HEK293 (cell line): Measurements from ENCODE around the gene STARD3.
A peak's percentile ranks its signal among the peaks of the same experiment; 100 is the strongest.

Source experiments
- CTCF ChIA-PET: fragments of 350-600 bp; formaldehyde crosslinking; extraction: SDS; loops from one replicate; lab custom pipeline; 2021; ENCODE audit warnings: antibody characterized with exemption; lab: Yijun Ruan, JAX
- POLR2A ChIA-PET: fragments of 300-600 bp; formaldehyde crosslinking; extraction: SDS; loops from one replicate; lab custom pipeline; 2020; ENCODE audit warnings: antibody characterized with exemption, inconsistent platforms; lab: Yijun Ruan, JAX
- H3K27ac ChIP-seq: fragments of 200-500 bp; sonication (Bioruptor generic); 2 replicates; pipeline ENCODE4 v1.5.1; 2014; ENCODE audit warnings: low read depth, low read length, control low read depth, inconsistent platforms; ENCODE audit errors: extremely low read depth
- H3K36me3 ChIP-seq, 2 experiments: fragments of 200-500 bp in 1 of 2; sonication (Bioruptor generic) in 1 of 2; 1 replicate in 1 of 2; 2 replicates in 1 of 2; pipeline ENCODE4 v1.5.1; 2014 to 2017; ENCODE audit warnings: inconsistent platforms in 2 of 2, low read length in 2 of 2; ENCODE audit not compliant: control insufficient read depth in 2 of 2, insufficient read depth in 1 of 2
- H3K4me1 ChIP-seq: fragments of 200-500 bp; sonication (Bioruptor generic); 2 replicates; pipeline ENCODE4 v1.5.1; 2014; ENCODE audit warnings: mild to moderate bottlenecking, low read length, inconsistent platforms; ENCODE audit not compliant: control insufficient read depth, insufficient read depth
- H3K4me3 ChIP-seq: 2 replicates; pipeline ENCODE4 v1.5.1; 2011; ENCODE audit warnings: low read depth, mild to moderate bottlenecking, control low read depth, low read length, moderate library complexity
- H3K9me3 ChIP-seq: fragments of 200-500 bp; sonication (Bioruptor generic); 2 replicates; pipeline ENCODE4 v1.5.1; 2014; ENCODE audit warnings: low read depth, low read length, inconsistent platforms; ENCODE audit not compliant: control insufficient read depth, insufficient read depth
- EGR2 ChIP-seq: fragments of 450-650 bp; formaldehyde crosslinking; IDR thresholded peaks from 2 replicates; pipeline ENCODE4 v1.5.1; 2016; ENCODE audit warnings: low read depth, missing biosample characterization, missing genetic modification characterization
- GLI2 ChIP-seq: fragments of 450-650 bp; formaldehyde crosslinking; IDR thresholded peaks from 2 replicates; pipeline ENCODE4; 2017; ENCODE audit warnings: missing biosample characterization, missing genetic modification characterization, low read depth, borderline replicate concordance
- GLIS2 ChIP-seq: fragments of 450-650 bp; formaldehyde crosslinking; IDR thresholded peaks from 2 replicates; pipeline ENCODE4 v1.5.1; 2016; ENCODE audit warnings: missing biosample characterization, missing genetic modification characterization
- KLF8 ChIP-seq: fragments of 450-650 bp; formaldehyde crosslinking; IDR thresholded peaks from 2 replicates; pipeline ENCODE4 v1.5.1; 2016; ENCODE audit warnings: missing biosample characterization, missing genetic modification characterization
- MYNN ChIP-seq: fragments of 450-650 bp; formaldehyde crosslinking; IDR thresholded peaks from 2 replicates; pipeline ENCODE4 v1.5.1; 2016; ENCODE audit warnings: missing biosample characterization, missing genetic modification characterization, borderline replicate concordance
- OSR2 ChIP-seq: fragments of 450-650 bp; formaldehyde crosslinking; IDR thresholded peaks from 2 replicates; pipeline ENCODE4 v1.5.1; 2016; ENCODE audit warnings: missing biosample characterization, missing genetic modification characterization
- TSHZ1 ChIP-seq: fragments of 450-650 bp; formaldehyde crosslinking; IDR thresholded peaks from 2 replicates; pipeline ENCODE4 v1.5.1; 2016; ENCODE audit warnings: missing biosample characterization, missing genetic modification characterization, borderline replicate concordance
- ZIC2 ChIP-seq: fragments of 450-650 bp; formaldehyde crosslinking; IDR thresholded peaks from 2 replicates; pipeline ENCODE4 v1.5.1; 2016; ENCODE audit warnings: missing biosample characterization, missing genetic modification characterization
- ZNF184 ChIP-seq: fragments of 450-650 bp; IDR thresholded peaks from 2 replicates; pipeline ENCODE4 v1.5.1; 2018; ENCODE audit warnings: missing biosample characterization, mild to moderate bottlenecking, missing genetic modification characterization
- ZNF623 ChIP-seq: fragments of 450-650 bp; formaldehyde crosslinking; IDR thresholded peaks from 2 replicates; pipeline ENCODE4 v1.5.1; 2016; ENCODE audit warnings: missing biosample characterization, missing genetic modification characterization
- ZNF658 ChIP-seq: fragments of 450-650 bp; formaldehyde crosslinking; IDR thresholded peaks from 2 replicates; pipeline ENCODE4; 2016; ENCODE audit warnings: missing biosample characterization, missing genetic modification characterization
- TF ChIP-seq, protein P1 (sequence below): fragments of 450-650 bp; formaldehyde crosslinking; IDR thresholded peaks from 2 replicates; pipeline ENCODE4 v1.5.1; 2016; ENCODE audit warnings: missing biosample characterization, missing genetic modification characterization
- TF ChIP-seq, protein P2 (sequence below): fragments of 450-650 bp; formaldehyde crosslinking; IDR thresholded peaks from 2 replicates; pipeline ENCODE4 v1.5.1; 2017; ENCODE audit warnings: missing biosample characterization, missing genetic modification characterization

STARD3 gene

DNA sequence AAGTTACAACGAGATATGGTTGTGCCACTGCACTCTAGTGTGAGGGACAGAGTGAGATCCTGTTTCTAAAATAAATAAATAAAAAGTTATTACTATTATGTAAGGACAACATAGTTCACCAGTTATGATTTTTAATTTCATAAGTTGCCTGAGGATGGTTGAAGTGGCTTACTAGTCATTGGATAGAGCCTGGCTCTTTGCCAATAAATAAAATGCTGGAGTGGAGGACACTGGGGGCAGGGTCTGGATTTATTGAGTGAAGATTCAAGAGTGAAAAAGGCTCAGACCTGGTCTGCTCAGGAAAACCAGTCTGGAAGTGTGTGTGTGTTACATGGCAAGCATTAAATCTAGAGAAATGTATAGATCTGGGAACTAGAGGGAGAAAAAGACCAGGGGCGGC is 2.1 kb downstream of the STARD3 start:
- POLR2A ChIA-PET, result interaction anchor here (0.5 to 1.9 kb wide), 4 partner anchors 15 to 188 kb away, joined by 3 to 9 read pairs (median 3); partner anchors contain the start of genes ERBB2, MED1 and MIEN1
- no peaks in the 10 kb centered on the region for H3K36me3 ChIP-seq
- TF ChIP-seq ZNF184 (0 out of 2 replicates have a peak, but pooled peaks have one; percentile 51), MYNN (tag by site-specific recombination) (no peak)
- TF ChIP-seq, all 188 proteins: peak for 1
- CTCF ChIA-PET, result interaction anchor here (0.9 to 14.6 kb wide), 5 partner anchors 13 to 115 kb away, joined by 3 to 311 read pairs (median 5); partner anchors contain the start of gene PNMT
- no peak overlapping the region for H3K27ac ChIP-seq
- no peak overlapping the region for H3K4me3 ChIP-seq
- no peaks in the 10 kb centered on the region for H3K9me3 ChIP-seq
- H3K4me1 ChIP-seq, result peaks cover 23% of the 10 kb centered on the region

DNA sequence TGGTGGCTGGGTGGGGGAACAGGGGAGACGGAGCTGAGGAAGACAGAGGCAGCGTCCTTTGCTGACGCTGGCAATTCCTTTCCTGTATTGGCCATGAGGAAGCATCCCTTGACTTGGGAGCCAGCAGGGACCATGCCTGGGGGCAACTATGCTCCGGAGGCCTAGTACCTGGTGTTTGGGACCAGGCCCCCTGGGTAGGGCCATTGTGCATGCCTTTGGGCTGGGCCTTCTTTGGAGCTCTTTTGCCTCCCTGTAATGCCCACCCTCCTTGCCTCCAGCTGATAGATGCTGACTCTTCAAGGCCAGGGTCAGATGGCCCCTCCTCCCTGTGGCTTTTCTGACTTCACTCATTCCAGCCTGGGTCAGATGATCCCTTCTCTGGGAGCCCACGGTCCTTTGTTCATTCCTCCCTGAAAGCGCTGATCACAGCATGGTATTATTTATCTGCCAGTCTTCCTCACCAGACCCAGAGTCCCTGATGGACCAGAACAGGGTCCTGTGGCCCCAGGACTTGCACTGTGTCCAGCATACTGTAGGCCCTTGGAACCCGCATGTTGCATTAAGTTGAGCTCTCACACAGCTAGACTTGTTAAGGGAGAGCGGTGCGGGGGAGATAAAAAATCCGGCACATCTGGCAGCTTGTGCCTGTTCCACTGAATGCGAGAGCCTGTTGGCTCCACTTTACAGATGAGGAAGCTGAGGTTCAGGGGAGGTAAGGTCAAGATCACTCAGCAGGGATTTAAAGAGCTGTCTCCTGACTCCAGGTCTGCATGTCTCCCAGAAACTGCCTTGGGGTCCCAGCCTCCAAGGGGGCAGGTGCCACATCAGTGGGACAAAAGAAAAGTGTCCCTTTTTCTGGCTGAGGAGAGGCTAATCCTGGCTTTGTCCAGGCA is 2.9 kb downstream of the STARD3 start:
- CTCF ChIA-PET, result interaction anchor here (0.8 to 14.6 kb wide), 6 partner anchors 12 to 114 kb away, joined by 3 to 311 read pairs (median 4); partner anchors contain the start of gene PNMT
- no peaks in the 10 kb centered on the region for H3K9me3 ChIP-seq
- peaks cover 28% of the 10 kb centered on the region for H3K4me1 ChIP-seq
- no peak for TF ChIP-seq TSHZ1 (tag by site-specific recombination)
- TF ChIP-seq ZIC2 (tag by site-specific recombination), result peak; percentile 67
- TF ChIP-seq GLIS2, result 0 out of 2 replicates have a peak, but pooled peaks have one; percentile 22
- TF ChIP-seq ZNF623 (tag by site-specific recombination), result no peak
- no peak for TF ChIP-seq KLF8 (tag by site-specific recombination)
- TF ChIP-seq, protein P1, sequence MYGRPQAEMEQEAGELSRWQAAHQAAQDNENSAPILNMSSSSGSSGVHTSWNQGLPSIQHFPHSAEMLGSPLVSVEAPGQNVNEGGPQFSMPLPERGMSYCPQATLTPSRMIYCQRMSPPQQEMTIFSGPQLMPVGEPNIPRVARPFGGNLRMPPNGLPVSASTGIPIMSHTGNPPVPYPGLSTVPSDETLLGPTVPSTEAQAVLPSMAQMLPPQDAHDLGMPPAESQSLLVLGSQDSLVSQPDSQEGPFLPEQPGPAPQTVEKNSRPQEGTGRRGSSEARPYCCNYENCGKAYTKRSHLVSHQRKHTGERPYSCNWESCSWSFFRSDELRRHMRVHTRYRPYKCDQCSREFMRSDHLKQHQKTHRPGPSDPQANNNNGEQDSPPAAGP, result no peak
- no peak for TF ChIP-seq GLI2
- no peak for TF ChIP-seq OSR2
- TF ChIP-seq, protein P2, sequence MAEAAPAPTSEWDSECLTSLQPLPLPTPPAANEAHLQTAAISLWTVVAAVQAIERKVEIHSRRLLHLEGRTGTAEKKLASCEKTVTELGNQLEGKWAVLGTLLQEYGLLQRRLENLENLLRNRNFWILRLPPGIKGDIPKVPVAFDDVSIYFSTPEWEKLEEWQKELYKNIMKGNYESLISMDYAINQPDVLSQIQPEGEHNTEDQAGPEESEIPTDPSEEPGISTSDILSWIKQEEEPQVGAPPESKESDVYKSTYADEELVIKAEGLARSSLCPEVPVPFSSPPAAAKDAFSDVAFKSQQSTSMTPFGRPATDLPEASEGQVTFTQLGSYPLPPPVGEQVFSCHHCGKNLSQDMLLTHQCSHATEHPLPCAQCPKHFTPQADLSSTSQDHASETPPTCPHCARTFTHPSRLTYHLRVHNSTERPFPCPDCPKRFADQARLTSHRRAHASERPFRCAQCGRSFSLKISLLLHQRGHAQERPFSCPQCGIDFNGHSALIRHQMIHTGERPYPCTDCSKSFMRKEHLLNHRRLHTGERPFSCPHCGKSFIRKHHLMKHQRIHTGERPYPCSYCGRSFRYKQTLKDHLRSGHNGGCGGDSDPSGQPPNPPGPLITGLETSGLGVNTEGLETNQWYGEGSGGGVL, result 0 out of 2 replicates have a peak, but pooled peaks have one; percentile 6
- no peak for TF ChIP-seq ZNF658 (tag by site-specific recombination)
- TF ChIP-seq EGR2 (tag by site-specific recombination), result no peak
- TF ChIP-seq, all 188 proteins: peak for 3
- Histone ChIP-seq H3K4me3 (no peak overlapping the region), H3K36me3 (no peaks in the 10 kb centered on the region), H3K27ac (no peak overlapping the region)
- POLR2A ChIA-PET, result interaction anchor here (0.5 to 1.9 kb wide), 5 partner anchors 11 to 97 kb away, joined by 3 to 9 read pairs (median 3); partner anchors contain the start of genes ERBB2 and MIEN1
